IPS-15b (cell line): ENCODE data around the gene ZSCAN22.

Experiments
- H3K27me3 ChIP-seq: one replicate; pipeline ENCODE4 v1.6.1; 2013; ENCODE audit warnings: low read length; ENCODE audit not compliant: control insufficient read depth, insufficient read depth
- H3K36me3 ChIP-seq: one replicate; pipeline ENCODE4 v1.6.1; 2013; ENCODE audit warnings: low read length; ENCODE audit not compliant: control insufficient read depth, insufficient read depth
- H3K4me1 ChIP-seq: one replicate; pipeline ENCODE4 v1.6.1; 2013; ENCODE audit warnings: mild to moderate bottlenecking, low read length; ENCODE audit not compliant: control insufficient read depth, insufficient read depth
- H3K4me3 ChIP-seq: one replicate; pipeline ENCODE4 v1.5.1; 2013; ENCODE audit warnings: low read depth, low read length
- H3K9ac ChIP-seq: one replicate; pipeline ENCODE4 v1.6.1; 2013; ENCODE audit warnings: low read depth, mild to moderate bottlenecking, low read length
- H3K9me3 ChIP-seq: one replicate; pipeline ENCODE4 v1.6.1; 2013; ENCODE audit warnings: mild to moderate bottlenecking, low read length; ENCODE audit not compliant: control insufficient read depth, insufficient read depth

The ZSCAN22 gene

GRCh38 chr19:58354478-58355030 lies 27.8 kb downstream of the ZSCAN22 start:
- H3K4me3 ChIP-seq = no peak overlapping the region
- H3K27me3 ChIP-seq = no peaks in the 10 kb centered on the region
- no peak overlapping the region for H3K9ac ChIP-seq

GRCh38 chr19:58355215-58355796 lies 28.5 kb downstream of the ZSCAN22 start:
- H3K36me3 ChIP-seq = peaks cover 3% of the 10 kb centered on the region
- H3K9me3 ChIP-seq = no peaks in the 10 kb centered on the region
- no peak overlapping the region for H3K9ac ChIP-seq
- H3K4me3 ChIP-seq = no peak overlapping the region
- no peaks in the 10 kb centered on the region for H3K27me3 ChIP-seq
- no peaks in the 10 kb centered on the region for H3K4me1 ChIP-seq

More at GRCh38 chr19:58354478-58355030, 27.8 kb downstream of the ZSCAN22 start:
- Histone ChIP-seq H3K9me3 (no peaks in the 10 kb centered on the region), H3K36me3 (peaks cover 3% of the 10 kb centered on the region), H3K4me1 (no peaks in the 10 kb centered on the region)

DNA sequence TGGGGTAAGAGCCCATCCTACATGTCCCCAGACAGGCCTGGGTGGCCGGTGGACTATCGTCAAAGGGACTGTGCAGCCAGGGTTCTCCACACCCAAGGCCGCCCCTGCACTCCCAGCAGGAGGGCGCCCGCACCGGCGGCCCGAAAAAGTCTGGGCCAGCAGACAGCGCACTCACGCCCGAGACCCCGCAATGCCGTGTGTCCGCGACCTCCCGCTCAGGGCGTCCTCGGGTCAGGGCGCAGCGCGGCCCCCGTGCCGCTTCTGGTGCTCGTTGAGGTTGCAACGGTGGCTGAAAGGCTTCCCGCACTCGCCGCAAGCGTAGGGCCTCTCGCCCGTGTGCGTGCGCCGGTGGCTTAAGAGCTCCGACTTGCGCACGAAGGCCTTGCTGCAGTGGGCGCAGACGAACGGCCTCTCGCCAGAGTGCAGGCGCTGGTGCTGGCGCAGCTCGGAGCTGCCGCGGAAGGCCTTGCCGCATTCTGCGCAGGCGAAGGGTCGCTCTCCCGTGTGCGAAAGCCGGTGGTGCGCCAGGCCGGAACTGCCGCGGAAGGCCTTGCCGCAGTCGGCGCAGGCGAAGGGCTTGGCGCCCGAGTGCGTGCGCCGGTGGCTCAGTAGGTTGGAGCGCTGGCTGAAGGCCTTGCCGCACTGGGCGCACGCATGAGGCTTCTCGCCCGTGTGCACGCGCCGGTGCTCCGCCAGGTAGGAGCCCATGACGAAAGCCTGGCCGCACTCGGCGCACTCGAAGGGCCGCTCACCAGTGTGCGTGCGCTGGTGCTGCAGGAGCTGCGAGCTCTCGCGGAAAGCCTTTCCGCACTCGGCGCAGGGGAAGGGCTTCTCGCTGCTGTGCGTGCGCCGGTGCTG lies 29.3 kb downstream of the ZSCAN22 start:
- no peaks in the 10 kb centered on the region for H3K9me3 ChIP-seq
- no peak overlapping the region for H3K4me3 ChIP-seq
- peaks cover 3% of the 10 kb centered on the region for H3K36me3 ChIP-seq
- H3K9ac ChIP-seq = no peak overlapping the region
- no peaks in the 10 kb centered on the region for H3K27me3 ChIP-seq
- no peaks in the 10 kb centered on the region for H3K4me1 ChIP-seq

DNA sequence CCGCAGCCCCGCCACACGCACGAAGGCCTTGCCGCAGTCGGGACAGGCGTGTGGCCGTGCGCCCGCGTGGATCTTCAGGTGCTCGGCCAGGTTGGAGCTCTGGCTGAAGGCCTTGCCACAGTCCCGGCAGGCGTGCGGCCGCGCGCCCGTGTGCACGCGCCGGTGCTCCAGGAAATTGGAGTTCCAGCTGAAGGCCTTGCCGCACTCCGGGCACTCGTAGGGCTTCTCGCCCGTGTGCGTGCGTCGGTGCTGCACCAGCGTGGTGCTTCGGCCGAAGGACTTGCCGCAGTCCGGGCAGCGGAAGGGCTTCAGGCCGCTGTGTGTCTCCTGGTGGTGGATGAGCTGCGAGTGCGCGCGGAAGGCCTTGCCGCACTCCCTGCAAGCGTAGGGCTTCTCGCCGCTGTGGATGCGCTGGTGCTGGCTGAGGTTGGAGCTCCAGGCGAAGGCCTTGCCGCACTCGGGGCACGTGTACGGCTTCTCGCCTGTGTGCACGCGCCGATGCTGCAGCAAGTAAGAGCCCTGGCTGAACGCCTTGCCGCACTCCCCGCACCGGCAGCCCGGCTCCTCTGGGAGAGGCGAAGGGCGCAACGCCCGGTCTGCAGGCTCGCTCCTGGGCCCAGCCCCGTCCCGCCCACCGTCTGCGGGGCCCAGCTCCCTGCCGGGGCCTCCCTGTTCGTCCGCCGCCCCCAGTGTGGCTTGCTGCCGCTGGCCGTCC lies 30.1 kb downstream of the ZSCAN22 start:
- Histone ChIP-seq H3K36me3 (peaks cover 3% of the 10 kb centered on the region), H3K4me3 (no peak overlapping the region), H3K27me3 (no peaks in the 10 kb centered on the region), H3K9ac (peak overlapping the region; percentile 57), H3K4me1 (no peaks in the 10 kb centered on the region), H3K9me3 (no peaks in the 10 kb centered on the region)

GRCh38 chr19:58357481-58358145 lies 30.8 kb downstream of the ZSCAN22 start:
- Histone ChIP-seq H3K27me3 (no peaks in the 10 kb centered on the region), H3K4me1 (no peaks in the 10 kb centered on the region), H3K9ac (peak overlapping the region; percentile 57), H3K9me3 (no peaks in the 10 kb centered on the region), H3K4me3 (no peak overlapping the region), H3K36me3 (peaks cover 3% of the 10 kb centered on the region)

GRCh38 chr19:58361900-58362271 lies 35.1 kb downstream of the ZSCAN22 start:
- H3K9ac ChIP-seq = peak overlapping the region; percentile 91
- H3K9me3 ChIP-seq = no peaks in the 10 kb centered on the region
- H3K36me3 ChIP-seq = no peaks in the 10 kb centered on the region
- peak overlapping the region; percentile 98 for H3K4me3 ChIP-seq
- H3K27me3 ChIP-seq = no peaks in the 10 kb centered on the region
- H3K4me1 ChIP-seq = no peaks in the 10 kb centered on the region

- Histone ChIP-seq H3K4me1 (no peaks in the 10 kb centered on the region), H3K9me3 (no peaks in the 10 kb centered on the region), H3K9ac (peak within 1 kb of the TSS; percentile 91), H3K4me3 (peak within 1 kb of the TSS; percentile 98), H3K36me3 (no peaks in the 10 kb centered on the region), H3K27me3 (no peaks in the 10 kb centered on the region)
Measured at GRCh38 chr19:58362272-58362994, 35.6 kb downstream of the ZSCAN22 start, which contains the start of gene ZNF497. Gene ZNF497 (minus strand): TSS chr19:58362751. CDS start chr19:58357635, 5,116 bp downstream.

- Histone ChIP-seq H3K4me3 (no peak overlapping the region), H3K4me1 (no peaks in the 10 kb centered on the region), H3K36me3 (no peaks in the 10 kb centered on the region), H3K9me3 (no peaks in the 10 kb centered on the region), H3K27me3 (no peaks in the 10 kb centered on the region), H3K9ac (no peak overlapping the region)
Measured at GRCh38 chr19:58364146-58364545, 37.4 kb downstream of the ZSCAN22 start.

GRCh38 chr19:58366585-58367430 lies 40.0 kb downstream of the ZSCAN22 start:
- Histone ChIP-seq H3K36me3 (no peaks in the 10 kb centered on the region), H3K4me3 (no peak overlapping the region), H3K9ac (no peak overlapping the region), H3K27me3 (no peaks in the 10 kb centered on the region), H3K4me1 (no peaks in the 10 kb centered on the region), H3K9me3 (no peaks in the 10 kb centered on the region)

- no peak overlapping the region for H3K4me3 ChIP-seq
- no peaks in the 10 kb centered on the region for H3K4me1 ChIP-seq
- H3K9me3 ChIP-seq = no peaks in the 10 kb centered on the region
- H3K27me3 ChIP-seq = no peaks in the 10 kb centered on the region
- no peak overlapping the region for H3K9ac ChIP-seq
- no peaks in the 10 kb centered on the region for H3K36me3 ChIP-seq
Measured at GRCh38 chr19:58367698-58368454, 41.1 kb downstream of the ZSCAN22 start.
